ENCODE measurements around the gene REV1.

GRCh38 chr2:99404797-99405669, 84.8 kb downstream of the REV1 start:
- TF ChIP-seq CTCF (IDR thresholded peaks at IDR 0.05 in 4 of 5, conservative IDR thresholded peaks at IDR 0.05 in 1 of 5) (no peak), POLR2A (IDR thresholded peaks at IDR 0.05) (no peak)
